Heart right ventricle (tissue), 16 donors: ENCODE results near the gene CALHM3. TPM values are rescaled to one million over a fixed set of nuclear protein-coding genes. Genes with fewer than 3 reads are reported as not detected.

Experiments
- ATAC-seq, 8 donors: fragments of 200-7000 bp; cut with Tn5 transposase; one replicate each; pipeline ENCODE4 v1.9.1; 2020; ENCODE audit warnings: mild to moderate bottlenecking in 8 of 8, moderate library complexity in 8 of 8, moderate number of reproducible peaks in 1 of 8
- DNase-seq, 2 donors: peaks; one replicate each; pipeline ENCODE4 v3.0.0-alpha.2; 2020
- H3K27ac ChIP-seq, 10 donors: fragments of 200-600 bp; sonication (generic) in 2 of 10; one replicate each; pipeline versions ENCODE4 v1.5.0 to v1.8.0; 2020 to 2022; ENCODE audit warnings: mild to moderate bottlenecking in 3 of 10
- H3K27me3 ChIP-seq, 7 donors: fragments of 200-600 bp; one replicate each; pipeline ENCODE4 v1.8.0; 2021 to 2022; ENCODE audit warnings: mild to moderate bottlenecking in 2 of 7
- H3K36me3 ChIP-seq, 9 donors: fragments of 200-600 bp; sonication (generic) in 1 of 9; one replicate each; pipeline versions ENCODE4 v1.5.0 to v1.8.0; 2020 to 2022; ENCODE audit warnings: mild to moderate bottlenecking in 2 of 9
- H3K4me1 ChIP-seq, 9 donors: fragments of 200-600 bp; sonication (generic) in 1 of 9; one replicate each; pipeline versions ENCODE4 v1.5.0 to v1.8.0; 2020 to 2022; ENCODE audit warnings: mild to moderate bottlenecking in 4 of 9
- H3K4me3 ChIP-seq, 10 donors: fragments of 200-600 bp; sonication (generic) in 2 of 10; one replicate each; pipeline versions ENCODE4 v1.5.0 to v1.8.0; 2020 to 2022; ENCODE audit warnings: mild to moderate bottlenecking in 7 of 10, moderate library complexity in 2 of 10
- H3K9me3 ChIP-seq, 11 donors: fragments of 200-600 bp in 10 of 11; sonication (generic) in 2 of 11; one replicate each; pipeline versions ENCODE4 v1.5.0 to v1.8.0; 2013 to 2022; ENCODE audit warnings: mild to moderate bottlenecking in 2 of 11, control low read depth in 1 of 11, moderate library complexity in 1 of 11
- WGBS, 2 donors: extraction: QIAGEN DNeasy Blood & Tissue Kit; methylation state at CpG; one replicate each; pipeline ENCODE4 v1.1.7; 2013; ENCODE audit warnings: inconsistent platforms in 1 of 2; 5-methylcytosine and 5-hydroxymethylcytosine counted together
- intact Hi-C, 10 donors: fragments of 100-400 bp; cut with DNase I; formaldehyde crosslinking; loops; one replicate each; pipeline versions ENCODE4 v1.11.1 to v1.14.2; 2022
- polyA plus RNA-seq, 2 donors: library from polyadenylated mRNA; stranded (reverse); fragments of 200-250 nt; gene quantifications; one replicate each; pipeline ENCODE4 v1.2.3, GENCODE V29; 2013
- total RNA-seq, 10 donors: library from RNA; stranded (reverse); fragmentation: NEBNext Ultra II Directional in 3 of 10; extraction: Animal tissue kit (Norgen Biotek cat#: 25700) in 3 of 10; gene quantifications; one replicate each; pipeline versions ENCODE4 v1.2.1 to v1.2.4, GENCODE V29; 2021 to 2023
- TF ChIP-seq, protein P1 (sequence below), 9 donors: fragments of 200-600 bp; sonication (generic) in 2 of 9; IDR thresholded peaks; one replicate each; pipeline versions ENCODE4 v1.5.0 to v1.8.0; 2021 to 2022; ENCODE audit warnings: antibody characterized with exemption in 9 of 9, mild to moderate bottlenecking in 5 of 9, moderate library complexity in 1 of 9
- donor health status: Arrhythmogenic right ventricular cardiomyopathy.
- donor health status: ischemic (EF 13 %, LVEDD 7.1; RV severe dilation, severe dysfunction).
- donor health status: healthy with polysubstance abuse.
- donor health status: DM: no; HTN: yes; CAD: no.
- donor health status: DM: no; HTN: no; CAD: no.
- donor health status: ischemic (EF 25% LVEDD 6.9; RV normal size, moderate dysfunction).
- donor health status: ischemic (EF 25% LVEDD 5.7; RV mildly dilated, moderate dysfunction).
- donor health status: healthy.
- donor health status: DM: yes; HTN: yes; CAD: no.
- donor health status: Ischemic cardiomyopathy.
- donor health status: ischemic (EF 35%, LVEDD 5.7; RV mildly dilated, moderate dysfunction).
- donor health status: nonischemic (EF 11% LVEDD 7.7; RV severe dilation, severe dysfunction).
- donor health status: DM: yes; HTN: yes; CAD: no.
- donor health status: PGD.
- donor health status: ischemic (EF 29% LVEDD 5.4; RV normal size, mild dysfunction).
- donor health status: nonischemic (EF 23%, LVEDD 6.1; RV moderate dilation, normal function).

CALHM3 gene
- total and polyA plus RNA-seq, 12 donors: not detected

GRCh38 chr10:103519798-103520197 is 40.8 kb upstream of the CALHM3 start:
- H3K9me3 ChIP-seq: peaks cover 0 to 8% (median 0%) of the 10 kb centered on the region in 11 donors
- H3K4me1 ChIP-seq: peaks cover 0 to 11% (median 6%) of the 10 kb centered on the region in 9 donors
- intact Hi-C loops: no loop called here
- TF ChIP-seq, protein P1, sequence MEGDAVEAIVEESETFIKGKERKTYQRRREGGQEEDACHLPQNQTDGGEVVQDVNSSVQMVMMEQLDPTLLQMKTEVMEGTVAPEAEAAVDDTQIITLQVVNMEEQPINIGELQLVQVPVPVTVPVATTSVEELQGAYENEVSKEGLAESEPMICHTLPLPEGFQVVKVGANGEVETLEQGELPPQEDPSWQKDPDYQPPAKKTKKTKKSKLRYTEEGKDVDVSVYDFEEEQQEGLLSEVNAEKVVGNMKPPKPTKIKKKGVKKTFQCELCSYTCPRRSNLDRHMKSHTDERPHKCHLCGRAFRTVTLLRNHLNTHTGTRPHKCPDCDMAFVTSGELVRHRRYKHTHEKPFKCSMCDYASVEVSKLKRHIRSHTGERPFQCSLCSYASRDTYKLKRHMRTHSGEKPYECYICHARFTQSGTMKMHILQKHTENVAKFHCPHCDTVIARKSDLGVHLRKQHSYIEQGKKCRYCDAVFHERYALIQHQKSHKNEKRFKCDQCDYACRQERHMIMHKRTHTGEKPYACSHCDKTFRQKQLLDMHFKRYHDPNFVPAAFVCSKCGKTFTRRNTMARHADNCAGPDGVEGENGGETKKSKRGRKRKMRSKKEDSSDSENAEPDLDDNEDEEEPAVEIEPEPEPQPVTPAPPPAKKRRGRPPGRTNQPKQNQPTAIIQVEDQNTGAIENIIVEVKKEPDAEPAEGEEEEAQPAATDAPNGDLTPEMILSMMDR (IDR thresholded peaks at IDR 0.05): no peak
- H3K36me3 ChIP-seq: no peaks in the 10 kb centered on the region
- H3K27ac ChIP-seq: no peak overlapping the region
- no peaks in the 10 kb centered on the region for H3K27me3 ChIP-seq
- H3K4me3 ChIP-seq: no peak overlapping the region
- WGBS, 2 donors: 82 to 83% methylated on average over 4 of the region's 4 CpGs
- no peak for ATAC-seq
- DNase-seq: no peak

- no peak overlapping the region for H3K27ac ChIP-seq
- no peak overlapping the region for H3K4me3 ChIP-seq
- no peaks in the 10 kb centered on the region for H3K9me3 ChIP-seq
- ATAC-seq (no peak), DNase-seq (no peak)
- peaks cover 0 to 14% (median 7%) of the 10 kb centered on the region in 9 donors for H3K4me1 ChIP-seq
- intact Hi-C loops: no loop called here
- TF ChIP-seq, protein P1 (IDR thresholded peaks at IDR 0.05): no peak
- WGBS, 2 donors: 96 to 97% methylated on average over 5 of the region's 5 CpGs
- no peaks in the 10 kb centered on the region for H3K27me3 ChIP-seq
- H3K36me3 ChIP-seq: no peaks in the 10 kb centered on the region
Observed at GRCh38 chr10:103517234-103518085, 38.4 kb upstream of the CALHM3 start.

DNA sequence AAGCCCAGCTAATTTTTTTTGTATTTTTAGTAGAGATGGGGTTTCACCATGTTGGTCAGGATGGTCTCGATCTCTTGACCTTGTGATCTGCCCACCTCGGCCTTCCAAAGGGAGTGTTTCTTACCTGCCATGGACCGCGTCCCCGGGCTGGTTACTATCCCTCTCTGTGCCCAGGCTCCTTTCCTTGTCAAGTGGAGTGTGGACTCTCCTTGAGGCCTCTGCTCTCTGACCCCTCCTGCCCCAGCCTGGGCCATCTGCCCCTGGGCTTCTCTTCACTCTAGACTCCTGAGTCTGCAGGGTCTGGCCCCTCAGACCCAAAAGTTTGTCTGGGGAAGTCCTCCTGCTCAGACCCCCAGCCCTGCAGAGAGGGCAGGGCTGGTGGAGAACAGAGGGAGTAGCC is 35.2 kb upstream of the CALHM3 start:
- Histone ChIP-seq H3K36me3 (no peaks in the 10 kb centered on the region), H3K27me3 (no peaks in the 10 kb centered on the region), H3K9me3 (no peaks in the 10 kb centered on the region), H3K27ac (no peak overlapping the region), H3K4me1 (peaks cover 0 to 14% (median 7%) of the 10 kb centered on the region in 9 donors), H3K4me3 (no peak overlapping the region)
- 97 to 99% methylated on average over 5 of the region's 5 CpGs for WGBS, 2 donors
- TF ChIP-seq, protein P1 (IDR thresholded peaks at IDR 0.05): no peak
- ATAC-seq (no peak), DNase-seq (no peak)
- intact Hi-C loops: no loop called here

DNA sequence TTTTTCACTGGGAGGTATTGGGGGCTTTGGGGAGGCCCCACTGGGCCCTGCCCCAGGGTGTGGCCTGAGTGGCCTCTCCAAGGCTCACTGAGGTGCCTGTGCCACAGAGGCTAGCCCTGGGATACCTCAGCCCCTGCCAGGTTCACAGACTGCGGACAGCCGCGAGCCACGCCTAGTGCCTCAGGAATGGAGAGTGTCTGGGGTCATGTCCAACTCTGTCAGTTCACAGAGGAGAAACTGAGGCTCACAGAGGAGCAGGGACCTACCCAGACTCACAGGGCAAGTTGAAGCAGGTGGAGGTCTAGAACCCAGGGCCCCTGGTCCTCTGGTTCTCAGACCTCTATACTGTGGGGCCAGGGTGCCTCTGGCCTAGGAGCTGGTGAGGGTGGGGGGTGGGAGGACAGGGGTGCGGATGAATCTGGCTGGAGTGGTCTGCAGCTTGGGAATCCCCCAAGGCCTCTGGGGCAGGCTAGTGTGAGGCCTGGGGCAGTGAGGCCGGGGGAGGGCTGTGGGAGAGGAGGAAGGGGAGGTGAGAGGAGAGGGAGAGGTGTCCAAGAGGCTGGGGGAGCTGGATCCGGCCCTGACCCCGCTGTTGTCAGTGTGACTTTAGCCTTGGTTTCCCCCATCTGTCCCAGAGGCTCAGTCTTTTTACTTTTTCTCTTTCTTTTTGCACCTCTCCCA is 34.5 kb upstream of the CALHM3 start:
- WGBS, 2 donors: 96 to 98% methylated on average over 8 of the region's 8 CpGs
- Histone ChIP-seq H3K27me3 (no peaks in the 10 kb centered on the region), H3K36me3 (no peaks in the 10 kb centered on the region), H3K4me1 (peaks cover 0 to 14% (median 7%) of the 10 kb centered on the region in 9 donors), H3K9me3 (no peaks in the 10 kb centered on the region), H3K4me3 (no peak overlapping the region), H3K27ac (no peak overlapping the region)
- ATAC-seq: no peak
- intact Hi-C loops: no loop called here
- TF ChIP-seq, protein P1 (IDR thresholded peaks at IDR 0.05): no peak
- no peak for DNase-seq
